ENCODE results near the gene TMEM37.

DNA sequence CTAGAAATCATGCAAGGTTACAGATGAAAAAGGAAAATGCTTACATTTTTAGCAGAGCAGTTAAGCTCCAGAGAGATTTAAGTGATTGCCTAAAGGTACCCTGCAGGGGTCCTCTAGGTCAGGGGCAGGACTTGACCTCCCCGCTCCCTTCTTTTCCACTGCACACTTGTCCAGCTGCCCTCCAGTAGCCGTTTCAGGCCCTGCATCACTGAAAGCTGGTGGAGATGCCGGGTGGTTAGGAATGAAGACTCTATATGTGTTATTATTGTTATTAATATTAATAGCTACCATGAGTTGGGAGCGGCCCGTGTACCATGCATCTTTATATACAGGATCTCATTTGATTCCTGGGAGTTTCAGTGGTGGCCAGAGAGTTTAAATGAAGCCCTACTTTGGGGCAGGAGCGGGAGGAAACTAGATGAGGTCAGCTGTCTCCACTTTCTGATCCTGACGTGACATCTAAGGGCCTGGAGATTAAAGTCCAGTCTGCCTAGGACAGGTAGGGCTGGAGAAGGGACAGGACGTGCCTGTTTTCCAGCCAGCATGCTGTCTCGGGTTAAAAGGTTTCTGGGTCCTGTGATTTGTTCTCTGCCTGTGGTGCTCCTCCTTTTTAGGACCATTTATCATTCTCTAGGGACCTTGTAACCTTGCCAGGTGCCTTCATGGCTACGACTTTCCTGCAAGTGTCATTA lies 2.1 kb downstream of the TMEM37 start:
- no peak for TF ChIP-seq ZBTB43 (CRISPR knock-in tag; IDR thresholded peaks at IDR 0.05)
- TF ChIP-seq, protein P1, sequence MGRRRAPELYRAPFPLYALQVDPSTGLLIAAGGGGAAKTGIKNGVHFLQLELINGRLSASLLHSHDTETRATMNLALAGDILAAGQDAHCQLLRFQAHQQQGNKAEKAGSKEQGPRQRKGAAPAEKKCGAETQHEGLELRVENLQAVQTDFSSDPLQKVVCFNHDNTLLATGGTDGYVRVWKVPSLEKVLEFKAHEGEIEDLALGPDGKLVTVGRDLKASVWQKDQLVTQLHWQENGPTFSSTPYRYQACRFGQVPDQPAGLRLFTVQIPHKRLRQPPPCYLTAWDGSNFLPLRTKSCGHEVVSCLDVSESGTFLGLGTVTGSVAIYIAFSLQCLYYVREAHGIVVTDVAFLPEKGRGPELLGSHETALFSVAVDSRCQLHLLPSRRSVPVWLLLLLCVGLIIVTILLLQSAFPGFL (CRISPR knock-in tag; IDR thresholded peaks at IDR 0.05; ENCODE audit: borderline replicate concordance) = no peak
- no peak for TF ChIP-seq CTCF (IDR thresholded peaks at IDR 0.05)

Measured in WTC11 (cell line).